ENCODE measurements around the gene SLC37A3.

GRCh38 chr7:140439359-140439758 lies 41.0 kb upstream of the SLC37A3 start:
- TF ChIP-seq CTCF (IDR thresholded peaks at IDR 0.05) (no peak), POLR2A (IDR thresholded peaks at IDR 0.05) (no peak)
